LNCaP clone FGC (cell line): ENCODE results near the gene POU6F2.

Experiments
- DNase-seq: peaks from one replicate; pipeline ENCODE4 v3.0.0-alpha.2; 2011; ENCODE audit warnings: low read depth
- H3K4me3 ChIP-seq: 2 replicates; pipeline ENCODE4 v1.5.1; 2011; ENCODE audit warnings: mild to moderate bottlenecking, low read depth, low read length, control low read depth
- TF ChIP-seq, protein P1 (sequence below): IDR thresholded peaks from 2 replicates; pipeline ENCODE4 v1.5.1; 2012; ENCODE audit warnings: mild to moderate bottlenecking; ENCODE audit not compliant: control insufficient read depth, insufficient read depth; ENCODE audit errors: extremely low read depth

POU6F2 gene

DNA sequence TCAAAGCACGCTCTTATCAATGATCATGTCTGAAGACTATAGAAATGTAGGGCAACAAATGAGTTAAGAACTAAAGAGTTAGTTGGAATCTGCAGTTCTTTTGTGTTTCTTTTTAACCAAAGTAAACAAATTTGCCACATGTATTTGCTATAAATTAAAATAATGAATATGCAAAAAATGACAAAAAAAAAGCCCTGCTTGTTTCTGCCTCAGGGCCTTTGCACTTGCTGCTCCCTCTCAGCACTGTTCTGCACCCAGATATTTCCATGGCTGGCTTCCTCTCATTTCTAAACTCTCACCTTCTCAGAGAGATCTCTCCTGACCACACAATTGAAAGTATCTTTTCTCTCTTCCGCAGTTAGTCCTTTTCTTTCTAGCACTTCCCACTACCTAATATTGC lies 406.7 kb downstream of the POU6F2 start:
- DNase-seq, result no peak
- no peak overlapping the region for H3K4me3 ChIP-seq
- TF ChIP-seq, protein P1, sequence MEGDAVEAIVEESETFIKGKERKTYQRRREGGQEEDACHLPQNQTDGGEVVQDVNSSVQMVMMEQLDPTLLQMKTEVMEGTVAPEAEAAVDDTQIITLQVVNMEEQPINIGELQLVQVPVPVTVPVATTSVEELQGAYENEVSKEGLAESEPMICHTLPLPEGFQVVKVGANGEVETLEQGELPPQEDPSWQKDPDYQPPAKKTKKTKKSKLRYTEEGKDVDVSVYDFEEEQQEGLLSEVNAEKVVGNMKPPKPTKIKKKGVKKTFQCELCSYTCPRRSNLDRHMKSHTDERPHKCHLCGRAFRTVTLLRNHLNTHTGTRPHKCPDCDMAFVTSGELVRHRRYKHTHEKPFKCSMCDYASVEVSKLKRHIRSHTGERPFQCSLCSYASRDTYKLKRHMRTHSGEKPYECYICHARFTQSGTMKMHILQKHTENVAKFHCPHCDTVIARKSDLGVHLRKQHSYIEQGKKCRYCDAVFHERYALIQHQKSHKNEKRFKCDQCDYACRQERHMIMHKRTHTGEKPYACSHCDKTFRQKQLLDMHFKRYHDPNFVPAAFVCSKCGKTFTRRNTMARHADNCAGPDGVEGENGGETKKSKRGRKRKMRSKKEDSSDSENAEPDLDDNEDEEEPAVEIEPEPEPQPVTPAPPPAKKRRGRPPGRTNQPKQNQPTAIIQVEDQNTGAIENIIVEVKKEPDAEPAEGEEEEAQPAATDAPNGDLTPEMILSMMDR, result no peak

DNA sequence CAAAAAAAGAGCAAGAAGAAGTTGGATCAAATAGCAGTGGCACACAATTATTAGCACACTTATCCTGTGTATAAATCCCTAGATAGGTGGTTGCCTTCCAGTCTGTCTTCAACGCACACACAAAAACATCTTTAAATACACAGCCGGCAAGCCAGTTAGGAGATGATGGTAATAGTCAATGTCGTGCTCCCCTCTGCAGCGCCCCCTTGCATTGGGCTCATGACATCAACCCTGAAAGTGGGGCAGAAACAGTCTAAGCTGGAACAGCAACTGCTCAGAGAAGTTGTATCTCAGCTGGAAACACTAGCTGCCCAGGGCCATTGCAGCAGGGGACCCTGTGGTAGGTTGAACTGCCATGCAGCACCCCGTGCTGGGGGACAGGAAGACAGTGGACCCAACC lies 409.0 kb downstream of the POU6F2 start:
- TF ChIP-seq, protein P1, result no peak
- DNase-seq, result no peak
- no peak overlapping the region for H3K4me3 ChIP-seq

DNA sequence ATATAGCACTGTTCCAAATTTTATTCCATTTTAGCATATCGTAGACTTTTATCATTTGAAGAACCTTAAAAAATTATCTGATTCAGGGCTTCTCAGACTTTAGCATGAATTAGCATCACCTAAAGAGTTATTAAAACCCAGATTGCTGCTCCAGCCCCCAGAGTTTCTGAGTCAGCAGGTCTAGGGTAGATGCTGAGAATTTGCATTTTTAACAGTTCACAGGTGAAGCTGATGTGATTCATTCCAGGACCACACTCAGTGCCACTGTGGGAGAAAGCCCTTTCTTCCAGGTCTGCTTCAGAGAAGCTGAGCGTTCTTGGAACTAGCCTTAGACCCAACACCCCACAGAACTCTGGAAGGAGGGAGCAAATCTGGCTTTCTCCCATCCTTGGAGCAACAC lies 414.4 kb downstream of the POU6F2 start:
- no peak overlapping the region for H3K4me3 ChIP-seq
- DNase-seq, result no peak
- TF ChIP-seq, protein P1, result no peak

DNA sequence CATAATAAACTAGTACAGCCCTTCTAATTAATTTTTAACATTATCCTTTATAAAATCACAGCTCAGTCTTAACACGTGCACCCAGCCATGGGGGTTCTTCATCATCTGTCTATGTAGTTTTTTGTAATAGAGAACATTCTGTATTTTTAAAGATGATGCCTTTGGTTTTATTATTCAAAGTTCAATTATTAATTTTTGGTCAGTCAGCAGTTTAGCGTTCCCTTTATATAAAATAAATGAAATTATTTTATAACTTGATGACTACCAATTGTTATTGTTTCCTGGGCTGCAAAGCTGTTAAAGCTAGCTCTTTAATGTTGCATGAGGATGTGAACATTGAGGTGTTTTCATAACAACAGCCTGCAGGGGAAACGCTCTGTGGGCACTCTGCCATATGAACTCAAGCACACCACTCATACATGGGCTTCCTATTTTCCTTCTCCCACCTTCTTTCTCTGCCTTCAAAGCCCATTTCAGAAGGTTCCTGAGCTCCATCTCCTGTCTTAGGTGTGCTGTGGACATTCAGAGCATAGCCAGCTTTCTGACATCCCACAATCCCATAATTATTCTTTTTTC lies 416.5 kb downstream of the POU6F2 start:
- H3K4me3 ChIP-seq, result no peak overlapping the region
- DNase-seq, result no peak
- TF ChIP-seq, protein P1, result no peak

DNA sequence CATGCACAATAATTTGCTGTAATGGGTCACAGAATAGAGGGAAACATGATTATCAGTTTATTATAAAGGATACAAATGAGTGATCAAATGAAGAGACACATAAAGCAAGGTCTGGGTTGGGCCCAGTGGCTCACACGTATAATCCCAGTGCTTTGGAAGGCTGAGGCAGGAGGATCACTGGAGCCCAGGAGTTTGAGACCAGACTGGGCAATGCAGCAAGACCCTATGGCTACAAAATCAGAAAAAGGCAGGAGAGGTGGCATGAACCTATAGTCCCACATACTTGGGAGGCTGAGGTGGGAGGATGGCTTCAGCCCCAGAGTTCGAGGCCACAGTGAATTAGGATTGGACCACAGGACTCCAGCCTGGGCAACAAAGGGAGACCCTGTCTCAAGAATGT lies 421.7 kb downstream of the POU6F2 start:
- TF ChIP-seq, protein P1, result no peak
- no peak overlapping the region for H3K4me3 ChIP-seq
- no peak for DNase-seq

DNA sequence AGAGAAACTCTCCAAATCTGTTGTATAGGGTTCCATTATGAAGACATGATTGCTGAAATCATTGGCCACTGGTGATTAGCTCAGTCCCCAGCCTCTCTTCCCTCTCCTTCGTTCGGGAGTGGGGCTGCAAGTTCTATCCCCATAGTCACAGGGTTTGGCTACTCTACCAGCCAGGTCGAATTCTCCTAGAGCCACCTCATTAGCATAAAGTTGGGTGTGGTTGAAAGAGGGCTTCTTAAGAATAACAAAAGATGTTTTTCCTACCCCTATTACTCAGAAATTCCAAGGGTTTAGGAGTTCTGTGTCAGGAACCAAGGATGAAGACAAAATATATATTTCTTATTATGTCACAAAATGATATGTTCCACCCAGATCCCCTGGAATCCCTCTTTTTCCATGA lies 422.3 kb downstream of the POU6F2 start:
- TF ChIP-seq, protein P1, result no peak
- DNase-seq, result no peak
- H3K4me3 ChIP-seq, result no peak overlapping the region

DNA sequence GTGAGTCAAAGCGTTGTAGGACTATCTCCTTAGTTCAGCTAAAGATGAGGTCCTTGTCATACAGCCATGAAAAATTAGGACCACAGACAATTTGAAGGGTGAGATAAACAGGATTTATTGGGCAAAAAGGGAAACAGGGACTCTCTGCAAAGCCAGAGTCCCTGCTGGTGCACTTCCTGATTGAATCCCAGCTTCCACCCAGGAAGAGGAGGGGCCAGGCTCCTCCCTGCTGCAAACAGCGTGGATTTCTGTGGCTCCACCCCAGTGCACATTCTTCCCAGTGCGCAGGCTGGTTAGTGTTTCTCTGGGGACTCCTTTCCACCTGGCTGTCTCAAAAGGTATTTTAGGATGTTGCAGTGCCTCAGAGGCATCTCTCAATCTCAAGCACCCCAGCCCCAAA lies 423.1 kb downstream of the POU6F2 start:
- no peak for DNase-seq
- TF ChIP-seq, protein P1, result no peak
- no peak overlapping the region for H3K4me3 ChIP-seq
